HG03342 (cell line): ENCODE measurements around the gene GLDN.

Experiments used
- ATAC-seq: cut with Tn5 transposase; IDR thresholded peaks from one replicate; pipeline ENCODE4 v1.9.1; 2021; ENCODE audit warnings: mild to moderate bottlenecking, moderate library complexity; ENCODE audit not compliant: unreplicated experiment

Gene GLDN

DNA sequence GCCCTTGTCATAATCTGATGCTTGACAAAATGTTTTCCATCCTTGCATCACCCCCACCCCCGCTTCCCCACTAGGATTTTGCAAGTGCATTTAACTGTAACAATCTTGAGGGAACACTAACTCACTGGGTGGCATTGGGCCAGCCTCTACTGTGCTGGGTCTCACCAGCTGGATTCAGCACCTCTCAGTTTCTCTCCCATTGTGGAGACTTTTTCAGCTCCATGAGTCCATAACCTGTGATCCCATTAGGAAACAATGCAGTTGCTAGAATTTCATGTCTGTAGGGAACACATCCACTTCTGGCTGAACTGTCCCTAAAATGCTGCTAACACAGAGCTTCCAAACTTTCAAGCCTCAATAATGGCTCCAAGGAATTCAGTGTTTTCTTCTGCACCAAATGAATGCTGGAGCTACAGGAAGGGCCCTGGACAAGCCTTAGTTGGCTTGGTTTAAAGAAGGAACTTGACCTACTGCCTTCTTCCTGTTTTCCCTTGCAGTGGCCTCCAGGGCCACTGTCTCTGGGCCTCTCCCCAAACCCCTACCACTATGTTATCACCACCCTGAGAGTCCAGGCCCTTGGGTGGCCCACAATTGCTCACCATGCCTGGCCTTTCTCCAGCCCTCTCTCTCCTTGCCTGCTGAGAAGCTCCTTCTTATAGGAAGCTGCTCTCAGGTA is 18.7 kb upstream of the GLDN start:
- ATAC-seq = no peak

DNA sequence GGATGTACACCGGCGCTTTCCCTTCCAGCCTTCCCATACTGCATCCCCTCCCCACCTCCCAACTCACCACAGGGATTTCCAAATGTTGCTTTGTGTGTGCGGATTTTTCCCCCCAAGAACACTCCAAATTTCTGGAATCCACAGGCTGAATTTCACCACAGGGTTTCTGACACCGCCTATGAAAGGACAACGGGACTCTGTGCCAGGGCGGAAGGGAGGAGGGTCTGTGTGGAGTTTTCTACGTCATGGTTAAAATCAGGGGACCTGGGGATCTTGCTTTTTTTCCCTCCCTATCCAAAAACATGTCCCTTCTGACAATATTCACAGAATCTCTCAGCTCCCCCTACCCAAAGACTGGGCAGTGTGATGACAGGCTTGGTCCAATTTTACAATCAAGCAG is 17.7 kb upstream of the GLDN start:
- ATAC-seq = no peak

DNA sequence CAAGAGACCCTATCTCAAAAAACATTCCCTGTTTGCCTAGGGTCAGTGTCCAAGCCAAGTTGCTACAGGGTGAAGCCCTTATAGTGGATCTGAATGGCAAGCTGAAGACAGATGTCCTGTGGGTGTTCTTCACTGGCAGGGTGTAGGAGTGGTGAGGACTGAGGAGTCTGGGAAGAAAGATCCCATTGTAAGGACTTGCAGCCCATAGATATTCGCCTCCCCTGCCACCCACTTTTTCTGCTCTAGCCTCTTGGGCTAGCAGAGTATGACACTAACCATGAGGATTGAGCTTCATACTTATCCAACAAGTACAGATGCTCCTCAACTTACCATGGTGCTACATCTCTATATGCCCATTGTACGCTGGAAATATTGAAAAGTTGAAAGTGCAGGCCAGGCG is 16.3 kb upstream of the GLDN start:
- no peak for ATAC-seq

DNA sequence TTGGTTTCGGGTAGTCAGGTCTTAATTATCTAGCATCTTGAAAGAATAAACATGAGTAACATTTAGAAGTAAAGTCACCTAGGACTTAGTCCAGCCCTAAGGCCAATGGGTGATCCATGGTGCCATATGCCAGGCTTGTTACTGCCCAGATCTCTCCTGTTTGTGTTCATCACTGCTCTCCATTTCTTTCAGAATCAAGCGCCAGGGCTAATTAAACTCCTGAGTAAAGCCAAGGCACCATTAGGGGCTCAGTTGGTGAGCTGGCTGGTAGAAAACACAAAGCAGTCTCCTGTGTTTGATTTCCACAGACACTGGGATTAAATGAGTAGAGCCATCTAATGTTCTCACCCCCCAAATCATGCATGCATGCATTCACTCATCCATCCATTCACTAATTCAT is 14.4 kb upstream of the GLDN start:
- ATAC-seq = no peak

- no peak for ATAC-seq
Measured at GRCh38 chr15:51328926-51329325, 12.5 kb upstream of the GLDN start.

DNA sequence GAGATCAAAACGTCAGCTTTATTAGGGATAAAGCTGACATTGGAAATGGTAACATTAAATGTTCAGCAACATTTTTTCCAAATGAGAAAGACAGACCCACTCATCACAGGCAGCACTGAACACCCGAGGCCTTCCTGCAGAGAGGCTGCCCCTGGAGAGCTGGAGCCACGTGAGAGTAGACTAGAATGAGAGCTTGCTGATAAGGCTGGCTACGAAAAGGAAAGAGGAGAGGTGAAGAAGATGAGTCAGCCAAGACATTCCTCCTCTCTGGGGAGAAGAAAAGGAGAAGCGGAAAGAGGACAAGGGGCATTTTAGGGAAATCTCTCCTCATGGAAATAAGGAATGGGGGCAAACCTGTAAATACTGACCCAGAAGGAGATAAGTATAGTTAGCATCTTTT is 10.3 kb upstream of the GLDN start:
- ATAC-seq = no peak

- no peak for ATAC-seq
Measured at GRCh38 chr15:51332206-51333147, 9.0 kb upstream of the GLDN start.

DNA sequence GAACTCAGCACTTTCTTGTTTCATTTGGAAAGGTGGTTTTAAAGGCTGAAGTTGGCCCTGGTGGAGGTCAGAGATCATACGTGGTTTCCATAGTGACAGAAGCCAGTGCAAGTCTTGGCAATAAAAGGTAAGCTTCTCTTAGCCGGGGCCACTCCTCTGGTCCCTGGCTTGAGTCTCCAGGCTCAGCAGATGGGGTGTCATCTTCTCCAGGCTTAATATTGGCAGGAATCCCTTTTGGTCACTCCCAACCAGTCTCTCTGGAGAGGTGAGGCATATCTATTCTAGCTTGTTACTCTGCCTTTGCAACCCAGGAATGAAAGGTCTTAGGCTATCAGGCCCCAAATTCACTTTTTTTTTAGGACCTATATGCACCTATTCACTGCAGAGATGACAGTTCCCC is 7.9 kb upstream of the GLDN start:
- ATAC-seq = no peak

DNA sequence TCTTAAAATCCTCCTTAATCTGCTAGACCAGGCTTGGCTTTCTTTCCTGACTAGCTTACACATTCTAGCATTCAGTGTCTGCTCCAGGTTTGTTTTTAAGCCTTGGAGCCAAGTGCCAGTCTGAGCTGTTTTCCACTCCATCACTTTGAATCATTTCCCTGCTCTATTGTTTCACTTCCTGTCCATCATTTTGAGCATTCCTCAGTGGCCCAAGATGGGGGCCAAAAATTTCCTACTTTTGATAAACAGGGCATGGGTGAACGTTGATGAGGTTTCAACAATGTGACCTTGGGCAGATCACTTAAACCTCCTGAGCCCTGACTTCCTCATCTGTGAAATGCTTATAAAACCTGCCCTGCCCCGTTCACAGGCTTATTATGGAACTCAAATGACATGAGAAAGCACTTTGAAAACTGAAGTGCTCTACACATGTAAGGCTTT is 7.4 kb upstream of the GLDN start:
- ATAC-seq = no peak

GRCh38 chr15:51335087-51335486 is 6.4 kb upstream of the GLDN start:
- no peak for ATAC-seq

GRCh38 chr15:51335538-51336410 is 5.7 kb upstream of the GLDN start:
- peak; percentile 79 for ATAC-seq

DNA sequence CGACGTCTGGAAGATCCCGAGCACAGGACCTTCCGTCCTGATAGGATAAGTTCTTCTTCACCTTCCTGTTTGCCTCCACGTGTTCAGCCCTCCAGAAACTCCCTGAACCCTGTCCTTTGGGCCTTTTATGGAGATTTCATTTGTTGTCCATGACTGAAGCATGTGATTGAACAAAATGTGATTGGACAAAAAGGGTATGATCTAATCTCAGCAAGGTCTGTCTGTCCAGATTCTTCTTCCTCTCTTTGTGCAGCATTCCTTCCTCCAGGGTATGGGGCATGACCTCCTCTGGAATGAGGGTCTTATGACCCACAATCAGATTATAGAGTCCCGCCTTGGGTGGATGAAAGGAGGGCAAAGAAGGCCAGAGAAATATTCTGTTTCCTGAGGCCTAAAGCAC is 3.0 kb upstream of the GLDN start, which contains the start of gene CYP19A1:
TSS of gene CYP19A1 (minus strand) at position 101 of the 400 bp plus-strand sequence. CDS start 95,684 bp downstream, outside the sequence.
- ATAC-seq = no peak

DNA sequence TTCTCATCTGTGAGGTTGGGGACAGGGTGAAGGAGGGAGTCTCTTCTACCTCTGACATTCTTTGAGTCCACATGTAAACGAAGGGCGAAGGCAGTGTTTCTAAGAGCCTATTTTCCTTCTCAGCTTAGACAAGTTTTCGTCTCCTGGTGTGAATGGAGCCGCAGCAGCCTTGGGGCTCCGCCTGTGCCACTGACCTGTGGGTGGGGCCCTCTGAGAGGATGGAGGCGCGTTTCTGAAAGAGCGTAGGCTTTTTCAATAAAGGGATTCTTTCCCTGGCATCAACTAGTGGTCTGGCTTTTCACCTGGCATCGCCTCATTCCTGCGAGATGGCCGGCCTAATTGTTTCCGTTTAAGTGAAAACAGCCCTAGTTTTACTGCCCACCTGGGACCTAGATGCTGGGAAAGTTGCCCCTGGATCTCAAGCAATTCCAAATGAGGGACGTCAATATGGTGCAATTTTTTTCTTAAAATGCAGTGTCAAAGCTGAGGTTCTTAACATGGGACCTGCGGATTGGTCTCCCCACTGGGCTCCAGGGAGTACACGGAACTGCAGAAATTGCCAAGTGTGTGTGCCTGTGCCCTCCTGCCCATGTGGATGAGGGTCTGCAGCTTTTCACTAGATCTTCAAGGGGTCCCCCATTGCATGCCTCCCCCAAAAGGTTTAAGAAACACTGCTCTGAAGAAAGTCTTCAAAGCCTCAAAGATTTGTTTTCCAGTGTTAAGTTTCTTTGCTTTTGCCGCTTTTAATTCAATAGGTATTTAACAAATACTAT is 958 bp downstream of the GLDN start:
- ATAC-seq = no peak

- no peak for ATAC-seq
Measured at GRCh38 chr15:51343466-51343865, 2.0 kb downstream of the GLDN start.

GRCh38 chr15:51346136-51346535 is 4.7 kb downstream of the GLDN start:
- no peak for ATAC-seq

DNA sequence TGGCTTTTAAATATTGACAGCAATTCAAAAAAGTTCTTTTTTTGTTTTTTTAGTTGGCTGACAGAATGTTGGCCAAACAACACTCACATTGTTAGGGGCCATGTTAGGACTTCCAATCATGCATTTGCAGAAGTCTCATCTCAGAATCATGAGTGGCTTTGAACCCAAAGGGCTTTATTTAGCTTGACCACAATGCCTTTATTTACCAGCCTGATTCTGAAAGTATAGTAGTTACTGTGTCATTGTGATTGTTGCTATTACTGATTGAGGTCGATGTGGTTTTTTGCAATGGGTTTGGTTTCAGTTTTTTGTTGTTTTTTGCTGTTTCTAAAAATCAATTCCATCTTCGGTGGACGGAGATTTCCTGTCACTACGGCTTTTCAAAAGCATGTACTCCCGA is 7.2 kb downstream of the GLDN start:
- ATAC-seq = peak; percentile 98

- ATAC-seq = no peak
Measured at GRCh38 chr15:51349156-51349844, 7.8 kb downstream of the GLDN start.

DNA sequence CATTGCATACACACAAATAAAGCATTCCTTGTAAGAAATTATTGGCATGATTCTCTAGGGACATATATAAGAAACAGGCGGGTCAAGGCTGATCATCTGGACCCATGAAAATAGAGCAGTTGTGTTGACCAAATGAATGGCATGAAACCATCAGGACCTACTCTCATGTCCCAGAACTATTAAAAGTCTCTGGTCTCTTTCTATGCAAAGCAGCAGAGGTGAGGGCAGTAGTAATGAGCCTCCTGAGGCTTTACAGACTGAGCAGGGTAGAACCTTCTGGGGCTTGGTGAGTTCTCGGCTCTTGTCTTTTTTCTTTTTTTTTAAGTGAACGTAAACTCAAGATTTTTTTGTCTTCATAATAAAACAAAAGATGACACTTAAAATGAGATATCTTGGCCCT is 9.3 kb downstream of the GLDN start:
- ATAC-seq = no peak

DNA sequence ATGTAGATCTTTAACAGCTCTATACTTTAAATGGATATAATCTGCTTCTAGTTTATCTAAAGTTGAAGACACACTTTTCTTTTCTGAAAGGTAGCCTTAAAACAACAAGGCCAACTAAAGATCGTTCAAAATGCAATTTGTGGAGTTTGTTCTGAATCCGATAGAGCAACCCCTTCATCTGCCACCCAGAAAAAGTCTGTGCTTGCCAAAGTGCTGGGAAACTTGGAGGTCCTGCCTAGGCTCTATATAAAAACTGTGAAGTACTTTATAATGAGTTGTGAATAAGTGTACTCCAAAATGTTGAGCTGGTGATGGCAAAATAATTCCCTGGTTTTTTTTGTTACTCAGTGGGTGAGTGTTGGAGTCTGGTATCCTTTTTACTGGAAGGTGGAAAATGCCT is 12.5 kb downstream of the GLDN start:
- no peak for ATAC-seq

GRCh38 chr15:51355096-51355495 is 13.6 kb downstream of the GLDN start:
- ATAC-seq = no peak
